ENCODE data around the gene LONP2.

LONP2 gene

DNA sequence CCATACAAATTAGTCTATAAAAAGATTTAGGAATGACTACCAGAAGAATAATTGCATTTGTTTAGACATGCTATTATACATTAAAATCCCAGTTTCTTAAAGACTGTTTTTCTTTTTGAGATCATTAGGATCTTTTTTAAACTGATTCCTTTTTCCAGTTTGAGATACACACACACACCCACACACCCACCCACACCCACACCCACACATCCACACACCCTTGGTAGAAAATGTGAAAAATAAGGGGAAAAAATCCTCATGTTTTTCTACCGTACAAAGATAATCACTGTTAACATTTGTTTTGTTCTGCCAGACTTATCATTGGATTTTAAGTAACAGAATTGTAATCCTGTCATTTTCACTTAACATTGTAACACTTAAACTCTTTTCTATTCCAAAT is 30.4 kb downstream of the LONP2 start:
- H3K9me3 ChIP-seq (ENCODE audit: low read length): no peaks in the 10 kb centered on the region
- no peak overlapping the region for H3K9ac ChIP-seq (ENCODE audit: low read length)
- no peak overlapping the region for H3K4me3 ChIP-seq (ENCODE audit: low read depth in 1 of 2, low read length in 2 of 2)
- no peaks in the 10 kb centered on the region for H3K27me3 ChIP-seq (ENCODE audit: control insufficient read depth in 1 of 2, insufficient read depth in 2 of 2, low read length in 2 of 2)
- peaks cover 23% of the 10 kb centered on the region for H3K36me3 ChIP-seq (ENCODE audit: insufficient read depth, low read length)
- H3K27ac ChIP-seq (ENCODE audit: low read depth, low read length): no peak overlapping the region
- peaks cover 16% of the 10 kb centered on the region for H3K4me1 ChIP-seq (ENCODE audit: insufficient read depth, low read length)

DNA sequence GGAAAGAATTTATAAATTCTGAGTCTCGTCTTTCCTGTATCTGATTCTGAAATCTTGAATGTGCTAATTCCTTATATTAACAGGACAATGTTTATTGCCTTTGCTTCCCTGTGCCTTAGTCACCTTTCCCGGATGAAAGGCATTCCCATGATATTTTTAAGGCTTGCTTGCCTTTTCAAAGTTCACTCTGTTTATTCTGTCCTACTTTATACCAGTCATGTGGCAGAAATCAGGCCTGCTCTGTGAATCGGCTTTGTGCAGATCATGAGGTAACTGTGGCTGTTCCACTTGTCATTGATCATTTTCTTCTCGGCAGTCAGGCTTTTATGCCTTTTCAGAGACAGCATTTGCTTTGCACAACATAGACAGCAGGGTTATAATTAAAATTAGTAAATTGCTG is 32.0 kb downstream of the LONP2 start:
- Histone ChIP-seq H3K36me3 (ENCODE audit: insufficient read depth, low read length) (peaks cover 17% of the 10 kb centered on the region), H3K9me3 (ENCODE audit: low read length) (no peaks in the 10 kb centered on the region), H3K4me3 (ENCODE audit: low read depth in 1 of 2, low read length in 2 of 2) (no peak overlapping the region), H3K9ac (ENCODE audit: low read length) (no peak overlapping the region), H3K4me1 (ENCODE audit: insufficient read depth, low read length) (peaks cover 16% of the 10 kb centered on the region), H3K27ac (ENCODE audit: low read depth, low read length) (no peak overlapping the region), H3K27me3 (ENCODE audit: control insufficient read depth in 1 of 2, insufficient read depth in 2 of 2, low read length in 2 of 2) (no peaks in the 10 kb centered on the region)

DNA sequence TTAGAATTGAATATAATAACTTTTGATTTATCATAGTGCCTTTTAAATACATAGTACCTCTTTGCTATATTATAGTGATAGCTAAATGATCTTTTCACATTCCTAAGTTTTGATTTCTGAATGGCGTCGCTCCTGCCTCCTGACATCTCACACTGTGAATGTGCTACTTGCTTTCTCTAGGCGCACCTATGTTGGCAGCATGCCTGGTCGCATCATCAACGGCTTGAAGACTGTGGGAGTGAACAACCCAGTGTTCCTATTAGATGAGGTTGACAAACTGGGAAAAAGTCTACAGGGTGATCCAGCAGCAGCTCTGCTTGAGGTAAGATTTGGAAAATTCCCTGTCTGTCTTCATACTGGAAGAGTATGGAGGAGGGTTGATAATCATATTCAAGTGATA is 33.1 kb downstream of the LONP2 start:
- H3K4me3 ChIP-seq (ENCODE audit: low read depth in 1 of 2, low read length in 2 of 2): no peak overlapping the region
- peaks cover 11% of the 10 kb centered on the region for H3K4me1 ChIP-seq (ENCODE audit: insufficient read depth, low read length)
- peaks cover 17% of the 10 kb centered on the region for H3K36me3 ChIP-seq (ENCODE audit: insufficient read depth, low read length)
- H3K9me3 ChIP-seq (ENCODE audit: low read length): no peaks in the 10 kb centered on the region
- no peak overlapping the region for H3K27ac ChIP-seq (ENCODE audit: low read depth, low read length)
- H3K27me3 ChIP-seq (ENCODE audit: control insufficient read depth in 1 of 2, insufficient read depth in 2 of 2, low read length in 2 of 2): no peaks in the 10 kb centered on the region
- no peak overlapping the region for H3K9ac ChIP-seq (ENCODE audit: low read length)

DNA sequence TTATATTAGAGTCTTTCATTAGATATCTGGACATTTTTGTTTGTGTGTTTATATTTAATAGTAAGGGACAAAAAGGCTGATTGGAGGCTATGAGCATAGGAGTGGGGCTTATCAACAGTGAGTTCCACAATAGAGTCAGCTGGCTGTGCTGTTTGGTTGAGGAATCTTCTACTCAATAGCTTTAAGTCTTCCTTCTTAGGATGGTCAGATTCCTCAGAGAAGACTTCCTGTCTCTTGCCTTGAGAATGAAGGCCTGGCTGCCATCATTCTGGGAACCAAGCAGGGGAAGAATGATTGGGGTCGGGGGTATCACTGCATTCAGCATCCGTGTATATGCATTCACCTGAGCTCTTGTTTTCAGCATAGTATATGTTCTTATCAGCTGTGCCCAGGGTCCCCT is 35.1 kb downstream of the LONP2 start:
- Histone ChIP-seq H3K9me3 (ENCODE audit: low read length) (no peaks in the 10 kb centered on the region), H3K27ac (ENCODE audit: low read depth, low read length) (no peak overlapping the region), H3K4me3 (ENCODE audit: low read depth in 1 of 2, low read length in 2 of 2) (no peak overlapping the region), H3K36me3 (ENCODE audit: insufficient read depth, low read length) (peaks cover 14% of the 10 kb centered on the region), H3K4me1 (ENCODE audit: insufficient read depth, low read length) (peaks cover 11% of the 10 kb centered on the region), H3K9ac (ENCODE audit: low read length) (no peak overlapping the region), H3K27me3 (ENCODE audit: control insufficient read depth in 1 of 2, insufficient read depth in 2 of 2, low read length in 2 of 2) (no peaks in the 10 kb centered on the region)

DNA sequence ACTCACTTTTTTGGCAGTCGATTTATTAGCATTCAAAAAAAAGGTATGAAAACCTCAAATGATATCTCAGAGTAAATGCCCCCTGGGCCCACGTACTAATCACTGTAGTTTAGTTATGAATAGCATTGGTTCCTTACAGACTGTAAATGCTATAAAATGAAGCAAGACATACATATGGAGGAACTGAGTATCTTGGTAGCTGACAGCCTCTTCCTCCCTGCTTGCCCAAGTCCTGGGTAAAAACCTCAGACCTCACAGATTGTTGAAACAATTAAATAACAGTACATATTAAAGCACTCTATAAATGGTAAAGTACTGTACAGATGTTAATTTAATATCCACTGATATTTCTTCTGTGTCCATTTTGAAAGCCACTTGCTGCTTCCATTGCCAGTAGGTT is 36.4 kb downstream of the LONP2 start:
- Histone ChIP-seq H3K4me3 (ENCODE audit: low read depth in 1 of 2, low read length in 2 of 2) (no peak overlapping the region), H3K27me3 (ENCODE audit: control insufficient read depth in 1 of 2, insufficient read depth in 2 of 2, low read length in 2 of 2) (no peaks in the 10 kb centered on the region), H3K36me3 (ENCODE audit: insufficient read depth, low read length) (peaks cover 19% of the 10 kb centered on the region), H3K4me1 (ENCODE audit: insufficient read depth, low read length) (peaks cover 11% of the 10 kb centered on the region), H3K9ac (ENCODE audit: low read length) (no peak overlapping the region), H3K27ac (ENCODE audit: low read depth, low read length) (no peak overlapping the region), H3K9me3 (ENCODE audit: low read length) (no peaks in the 10 kb centered on the region)

DNA sequence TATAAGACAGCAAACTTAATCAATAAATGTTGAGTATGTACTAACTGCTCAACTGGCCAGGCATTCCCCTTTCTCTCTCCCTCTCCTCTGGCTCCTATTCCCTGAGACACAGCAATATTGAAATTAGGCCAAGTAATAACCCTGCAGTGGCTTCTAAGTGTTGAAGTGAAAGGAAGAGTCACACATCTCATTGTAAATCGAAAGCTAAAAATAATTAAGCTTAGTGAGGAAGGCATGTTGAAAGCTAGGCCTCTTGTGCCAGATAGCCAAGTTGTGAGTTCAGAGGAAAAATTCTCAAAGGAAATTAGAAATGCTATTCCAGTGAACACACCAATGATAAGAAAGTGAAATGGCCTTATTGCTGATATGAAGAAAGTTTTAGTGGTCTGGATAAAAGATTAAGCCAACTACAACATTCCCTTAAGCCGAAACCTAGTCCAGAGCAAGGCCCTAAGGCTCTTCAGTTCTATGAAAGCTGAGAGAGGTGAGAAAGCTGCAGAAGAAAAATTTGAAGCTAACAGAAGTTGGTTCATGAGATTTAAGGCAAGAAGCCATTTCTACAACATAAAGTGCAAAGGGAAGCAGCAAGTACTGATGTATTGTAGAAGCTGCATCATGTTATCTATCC is 38.6 kb downstream of the LONP2 start:
- Histone ChIP-seq H3K4me3 (ENCODE audit: low read depth in 1 of 2, low read length in 2 of 2) (no peak overlapping the region), H3K36me3 (ENCODE audit: insufficient read depth, low read length) (peaks cover 24% of the 10 kb centered on the region), H3K27me3 (ENCODE audit: control insufficient read depth in 1 of 2, insufficient read depth in 2 of 2, low read length in 2 of 2) (no peaks in the 10 kb centered on the region), H3K9ac (ENCODE audit: low read length) (no peak overlapping the region), H3K9me3 (ENCODE audit: low read length) (no peaks in the 10 kb centered on the region), H3K4me1 (ENCODE audit: insufficient read depth, low read length) (no peaks in the 10 kb centered on the region), H3K27ac (ENCODE audit: low read depth, low read length) (no peak overlapping the region)

DNA sequence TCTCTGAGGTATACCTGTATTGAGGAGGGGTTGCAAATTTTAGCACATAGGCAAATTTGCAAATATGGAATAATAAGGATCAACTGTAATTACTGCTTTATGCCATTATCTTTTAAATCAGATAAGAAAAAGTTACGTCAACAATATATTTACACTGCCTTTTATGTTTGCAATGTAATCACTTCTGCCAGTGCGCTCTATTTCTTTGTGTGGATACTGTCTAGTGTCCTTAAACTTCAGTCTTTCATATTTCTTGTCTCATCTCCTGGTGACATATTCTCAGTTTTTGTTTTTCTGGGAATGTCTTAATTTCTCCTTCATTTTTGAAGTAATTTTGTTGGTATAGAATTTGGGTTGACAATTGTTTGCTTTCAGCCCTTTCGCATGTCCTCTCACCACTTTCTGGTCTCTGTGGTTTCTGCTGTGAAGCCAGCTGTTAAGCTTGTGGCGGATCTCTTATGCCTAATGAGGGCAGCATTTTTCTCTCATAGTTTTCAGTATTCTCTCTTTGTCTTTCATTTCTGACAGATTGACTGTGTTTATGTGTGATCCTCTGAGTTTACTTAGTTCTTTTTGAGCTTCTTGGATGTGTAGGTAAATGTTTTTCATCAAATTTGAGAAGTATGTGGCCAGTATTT is 40.8 kb downstream of the LONP2 start:
- H3K4me1 ChIP-seq (ENCODE audit: insufficient read depth, low read length): no peaks in the 10 kb centered on the region
- H3K4me3 ChIP-seq (ENCODE audit: low read depth in 1 of 2, low read length in 2 of 2): no peak overlapping the region
- no peaks in the 10 kb centered on the region for H3K27me3 ChIP-seq (ENCODE audit: control insufficient read depth in 1 of 2, insufficient read depth in 2 of 2, low read length in 2 of 2)
- H3K27ac ChIP-seq (ENCODE audit: low read depth, low read length): no peak overlapping the region
- no peaks in the 10 kb centered on the region for H3K9me3 ChIP-seq (ENCODE audit: low read length)
- H3K9ac ChIP-seq (ENCODE audit: low read length): no peak overlapping the region
- H3K36me3 ChIP-seq (ENCODE audit: insufficient read depth, low read length): peaks cover 10% of the 10 kb centered on the region

DNA sequence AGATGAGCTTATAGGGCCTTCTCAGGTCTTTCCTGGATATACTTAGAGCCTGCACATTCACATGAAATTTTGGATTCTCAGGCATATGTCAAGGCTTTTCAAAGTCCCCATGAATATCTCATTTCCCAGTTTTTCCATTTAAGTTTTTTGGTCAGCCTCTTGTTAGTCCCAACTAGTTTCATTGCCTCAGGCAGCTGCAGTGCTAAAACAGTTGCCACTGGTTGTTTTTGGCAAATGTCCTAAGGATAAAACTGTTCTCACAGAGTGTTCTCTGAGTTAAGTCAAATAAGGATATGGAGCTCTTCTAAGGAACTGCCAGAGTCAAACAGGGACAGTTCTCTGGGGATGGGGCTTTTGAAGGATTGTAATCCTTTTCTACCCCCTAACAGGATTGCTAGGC is 43.1 kb downstream of the LONP2 start:
- H3K9me3 ChIP-seq (ENCODE audit: low read length): no peaks in the 10 kb centered on the region
- peaks cover 10% of the 10 kb centered on the region for H3K36me3 ChIP-seq (ENCODE audit: insufficient read depth, low read length)
- H3K27ac ChIP-seq (ENCODE audit: low read depth, low read length): no peak overlapping the region
- no peaks in the 10 kb centered on the region for H3K27me3 ChIP-seq (ENCODE audit: control insufficient read depth in 1 of 2, insufficient read depth in 2 of 2, low read length in 2 of 2)
- H3K4me1 ChIP-seq (ENCODE audit: insufficient read depth, low read length): no peaks in the 10 kb centered on the region
- H3K9ac ChIP-seq (ENCODE audit: low read length): no peak overlapping the region
- no peak overlapping the region for H3K4me3 ChIP-seq (ENCODE audit: low read depth in 1 of 2, low read length in 2 of 2)

DNA sequence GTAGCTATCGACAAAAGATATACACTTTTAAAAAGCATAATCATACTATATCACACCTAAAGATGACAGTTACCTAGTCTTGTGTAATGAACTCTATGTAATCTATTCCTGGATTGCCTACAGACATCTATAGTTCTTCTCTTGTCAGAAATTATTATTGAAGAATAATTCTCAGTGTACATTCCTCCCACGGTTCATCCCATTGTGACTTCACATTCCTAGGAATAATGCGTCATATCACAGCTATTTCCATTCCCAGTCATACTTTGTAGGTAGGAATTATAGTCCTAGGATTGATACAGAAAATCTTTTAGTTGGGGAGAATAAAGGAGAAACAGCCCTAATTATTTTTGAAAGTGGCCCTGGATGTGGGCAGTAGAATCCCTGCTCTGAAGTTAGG is 47.2 kb downstream of the LONP2 start:
- Histone ChIP-seq H3K27me3 (ENCODE audit: control insufficient read depth in 1 of 2, insufficient read depth in 2 of 2, low read length in 2 of 2) (no peaks in the 10 kb centered on the region), H3K27ac (ENCODE audit: low read depth, low read length) (no peak overlapping the region), H3K4me3 (ENCODE audit: low read depth in 1 of 2, low read length in 2 of 2) (no peak overlapping the region), H3K9ac (ENCODE audit: low read length) (no peak overlapping the region), H3K36me3 (ENCODE audit: insufficient read depth, low read length) (peaks cover 12% of the 10 kb centered on the region), H3K4me1 (ENCODE audit: insufficient read depth, low read length) (no peaks in the 10 kb centered on the region), H3K9me3 (ENCODE audit: low read length) (no peaks in the 10 kb centered on the region)

DNA sequence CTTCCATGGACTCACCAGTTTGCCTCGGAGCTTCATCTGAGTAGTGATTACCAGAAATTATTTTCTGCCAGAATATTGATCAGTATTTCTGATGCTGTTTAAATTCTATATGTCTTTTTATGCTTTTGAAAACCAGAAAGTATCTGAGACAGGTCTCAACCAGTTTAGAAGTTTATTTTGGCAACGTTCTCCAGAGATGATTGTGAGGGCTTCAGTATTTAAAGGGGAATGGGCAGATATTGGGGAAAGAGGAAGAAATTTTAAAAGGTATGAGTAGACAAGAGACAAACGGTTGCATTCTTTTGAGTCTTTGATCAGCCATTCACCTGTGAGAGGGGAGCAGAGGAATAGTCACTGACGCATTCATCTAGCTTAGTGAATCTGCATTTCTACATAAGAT is 47.7 kb downstream of the LONP2 start:
- Histone ChIP-seq H3K27ac (ENCODE audit: low read depth, low read length) (no peak overlapping the region), H3K27me3 (ENCODE audit: control insufficient read depth in 1 of 2, insufficient read depth in 2 of 2, low read length in 2 of 2) (no peaks in the 10 kb centered on the region), H3K4me1 (ENCODE audit: insufficient read depth, low read length) (no peaks in the 10 kb centered on the region), H3K4me3 (ENCODE audit: low read depth in 1 of 2, low read length in 2 of 2) (no peak overlapping the region), H3K9ac (ENCODE audit: low read length) (no peak overlapping the region), H3K36me3 (ENCODE audit: insufficient read depth, low read length) (peaks cover 12% of the 10 kb centered on the region), H3K9me3 (ENCODE audit: low read length) (no peaks in the 10 kb centered on the region)

DNA sequence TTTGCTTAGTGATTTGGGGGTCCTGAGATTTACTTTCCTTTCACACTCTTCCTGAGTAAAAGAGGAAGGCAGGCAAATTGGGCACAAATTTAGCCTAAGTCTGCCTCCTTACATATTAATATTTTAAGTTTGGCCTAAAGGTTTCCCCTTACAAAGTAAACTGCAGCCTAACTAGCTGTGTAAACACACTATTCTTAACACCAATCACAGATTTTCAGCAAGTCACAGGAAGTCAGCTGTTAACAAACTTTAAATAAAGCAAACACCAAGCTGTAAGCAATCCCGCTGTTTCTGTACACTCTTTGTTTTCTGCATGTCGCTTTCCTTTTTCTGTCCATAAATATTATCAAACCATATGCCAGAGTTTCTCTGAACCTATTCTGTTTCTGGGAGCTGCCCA is 48.4 kb downstream of the LONP2 start:
- Histone ChIP-seq H3K9me3 (ENCODE audit: low read length) (no peaks in the 10 kb centered on the region), H3K36me3 (ENCODE audit: insufficient read depth, low read length) (peaks cover 6% of the 10 kb centered on the region), H3K9ac (ENCODE audit: low read length) (no peak overlapping the region), H3K4me1 (ENCODE audit: insufficient read depth, low read length) (no peaks in the 10 kb centered on the region), H3K4me3 (ENCODE audit: low read depth in 1 of 2, low read length in 2 of 2) (no peak overlapping the region), H3K27me3 (ENCODE audit: control insufficient read depth in 1 of 2, insufficient read depth in 2 of 2, low read length in 2 of 2) (no peaks in the 10 kb centered on the region), H3K27ac (ENCODE audit: low read depth, low read length) (no peak overlapping the region)

DNA sequence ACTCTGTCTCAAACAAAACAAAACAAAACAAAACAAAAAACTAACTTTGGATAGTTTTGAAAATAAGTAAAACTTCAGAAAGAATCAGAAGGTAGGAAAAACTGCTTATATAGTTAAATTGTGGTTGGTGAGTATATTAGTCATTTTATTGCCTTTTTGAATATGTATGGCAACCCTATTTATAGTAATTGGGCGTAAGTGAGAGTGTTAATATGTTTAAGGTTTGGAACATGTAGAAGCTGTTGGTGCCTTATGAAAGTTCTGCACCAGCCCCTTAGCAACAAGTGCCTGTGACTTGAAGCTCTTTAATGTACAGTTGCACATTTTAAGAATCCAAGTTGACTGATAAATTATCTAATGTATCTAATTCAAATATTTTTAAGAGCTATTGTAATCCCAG is 50.6 kb downstream of the LONP2 start:
- no peak overlapping the region for H3K9ac ChIP-seq (ENCODE audit: low read length)
- no peaks in the 10 kb centered on the region for H3K4me1 ChIP-seq (ENCODE audit: insufficient read depth, low read length)
- H3K4me3 ChIP-seq (ENCODE audit: low read depth in 1 of 2, low read length in 2 of 2): no peak overlapping the region
- H3K9me3 ChIP-seq (ENCODE audit: low read length): no peaks in the 10 kb centered on the region
- no peak overlapping the region for H3K27ac ChIP-seq (ENCODE audit: low read depth, low read length)
- no peaks in the 10 kb centered on the region for H3K27me3 ChIP-seq (ENCODE audit: control insufficient read depth in 1 of 2, insufficient read depth in 2 of 2, low read length in 2 of 2)
- H3K36me3 ChIP-seq (ENCODE audit: insufficient read depth, low read length): peaks cover 10% of the 10 kb centered on the region

Measured in muscle layer of colon (tissue), 2 donors.